HEK293T (cell line): ENCODE results near the gene SGPL1.

ENCODE experiments used
- BHLHE40 ChIP-seq: fragments of 450-650 bp; IDR thresholded peaks from 2 replicates; pipeline ENCODE4 v1.6.1; 2016; ENCODE audit warnings: mild to moderate bottlenecking, moderate library complexity, borderline replicate concordance
- SP1 ChIP-seq: fragments of 450-650 bp; IDR thresholded peaks from 2 replicates; pipeline ENCODE4 v1.6.1; 2017

DNA sequence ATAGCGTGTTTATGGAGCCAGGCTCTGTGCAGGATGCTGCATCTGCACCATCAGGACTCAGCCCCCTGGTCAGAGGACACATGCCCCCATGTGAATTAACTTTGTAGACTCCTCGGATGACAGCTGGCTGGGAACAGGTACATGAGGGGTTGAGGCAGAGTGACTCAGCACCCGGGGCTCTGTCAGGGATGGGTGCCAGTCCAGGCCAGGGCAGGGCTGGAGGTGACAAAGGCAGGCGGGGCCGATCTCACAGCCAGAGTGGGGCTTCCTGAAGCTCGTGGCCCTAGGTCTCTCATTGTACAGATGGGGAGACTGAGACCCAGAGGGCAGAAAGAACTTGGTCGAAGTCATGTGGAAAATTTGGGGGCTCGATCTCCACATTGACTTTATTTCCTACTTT lies 107.9 kb downstream of the SGPL1 start:
- TF ChIP-seq BHLHE40, result no peak
- TF ChIP-seq SP1, result no peak
